ENCODE results near the gene SLC38A4.

DNA sequence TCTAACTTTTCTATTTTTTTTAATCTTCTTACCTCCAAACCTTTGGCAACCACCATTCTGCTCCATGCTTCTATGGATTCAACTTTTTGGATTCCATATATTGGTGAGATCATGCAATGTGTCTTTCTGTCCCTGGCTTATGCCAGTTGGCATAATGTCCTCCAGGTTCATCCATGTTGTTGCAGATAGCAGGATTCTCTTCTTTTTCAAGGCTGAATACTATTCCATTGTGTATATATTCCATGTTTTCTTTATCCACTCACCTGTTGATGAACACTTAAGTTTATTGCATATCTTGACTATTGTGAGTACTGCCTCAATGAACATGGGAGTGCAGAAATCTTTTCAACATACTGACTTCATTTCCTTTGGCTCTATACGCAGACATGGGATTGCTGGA is 21.2 kb upstream of the SLC38A4 start:
- TF ChIP-seq, protein P1, sequence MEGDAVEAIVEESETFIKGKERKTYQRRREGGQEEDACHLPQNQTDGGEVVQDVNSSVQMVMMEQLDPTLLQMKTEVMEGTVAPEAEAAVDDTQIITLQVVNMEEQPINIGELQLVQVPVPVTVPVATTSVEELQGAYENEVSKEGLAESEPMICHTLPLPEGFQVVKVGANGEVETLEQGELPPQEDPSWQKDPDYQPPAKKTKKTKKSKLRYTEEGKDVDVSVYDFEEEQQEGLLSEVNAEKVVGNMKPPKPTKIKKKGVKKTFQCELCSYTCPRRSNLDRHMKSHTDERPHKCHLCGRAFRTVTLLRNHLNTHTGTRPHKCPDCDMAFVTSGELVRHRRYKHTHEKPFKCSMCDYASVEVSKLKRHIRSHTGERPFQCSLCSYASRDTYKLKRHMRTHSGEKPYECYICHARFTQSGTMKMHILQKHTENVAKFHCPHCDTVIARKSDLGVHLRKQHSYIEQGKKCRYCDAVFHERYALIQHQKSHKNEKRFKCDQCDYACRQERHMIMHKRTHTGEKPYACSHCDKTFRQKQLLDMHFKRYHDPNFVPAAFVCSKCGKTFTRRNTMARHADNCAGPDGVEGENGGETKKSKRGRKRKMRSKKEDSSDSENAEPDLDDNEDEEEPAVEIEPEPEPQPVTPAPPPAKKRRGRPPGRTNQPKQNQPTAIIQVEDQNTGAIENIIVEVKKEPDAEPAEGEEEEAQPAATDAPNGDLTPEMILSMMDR (conservative IDR thresholded peaks at IDR 0.05; ENCODE audit: low read length), result no peak
- no peak for TF ChIP-seq EZH2phosphoT487 (IDR thresholded peaks at IDR 0.05; ENCODE audit: borderline replicate concordance)
